Fibroblast of skin of left quadriceps (primary cell): ENCODE measurements around the gene SLC41A1.
"Not testable (repeated sequence)": the region's sequence is repeated elsewhere in the genome, so short reads cannot be mapped to it uniquely, and the experiment has no call there.

Experiments
- DNase-seq, 2 experiments: peaks; one replicate each; pipeline ENCODE4 v3.0.0-alpha.2; 2013; ENCODE audit warnings: low read depth in 2 of 2

Gene SLC41A1

GRCh38 chr1:205812878-205813754 lies at the start of gene SLC41A1:
Gene SLC41A1, minus strand, starts transcription at chr1:205813198. Its CDS starts 2,757 bp downstream, at chr1:205810441.
- peak; percentile 82 to 84 for DNase-seq

DNA sequence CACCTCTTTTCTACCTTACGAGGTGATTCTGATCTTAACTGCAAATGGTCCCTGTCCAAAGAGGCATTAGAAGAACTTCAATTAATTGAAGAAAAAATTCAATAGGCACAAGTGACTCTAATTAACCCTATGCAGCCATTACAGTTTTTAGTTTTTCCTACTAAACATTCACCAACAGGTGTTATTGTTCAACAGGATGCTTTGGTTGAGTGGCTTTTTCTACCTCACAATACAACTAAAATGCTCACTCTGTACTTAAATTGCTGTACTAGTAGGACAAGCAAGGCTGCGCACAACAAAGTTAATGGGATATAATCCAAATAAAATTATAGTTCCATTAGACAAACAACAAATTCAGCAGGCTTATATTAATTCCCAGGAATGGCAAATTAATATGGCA lies 48.5 kb upstream of the SLC41A1 start:
- no peak for DNase-seq

DNA sequence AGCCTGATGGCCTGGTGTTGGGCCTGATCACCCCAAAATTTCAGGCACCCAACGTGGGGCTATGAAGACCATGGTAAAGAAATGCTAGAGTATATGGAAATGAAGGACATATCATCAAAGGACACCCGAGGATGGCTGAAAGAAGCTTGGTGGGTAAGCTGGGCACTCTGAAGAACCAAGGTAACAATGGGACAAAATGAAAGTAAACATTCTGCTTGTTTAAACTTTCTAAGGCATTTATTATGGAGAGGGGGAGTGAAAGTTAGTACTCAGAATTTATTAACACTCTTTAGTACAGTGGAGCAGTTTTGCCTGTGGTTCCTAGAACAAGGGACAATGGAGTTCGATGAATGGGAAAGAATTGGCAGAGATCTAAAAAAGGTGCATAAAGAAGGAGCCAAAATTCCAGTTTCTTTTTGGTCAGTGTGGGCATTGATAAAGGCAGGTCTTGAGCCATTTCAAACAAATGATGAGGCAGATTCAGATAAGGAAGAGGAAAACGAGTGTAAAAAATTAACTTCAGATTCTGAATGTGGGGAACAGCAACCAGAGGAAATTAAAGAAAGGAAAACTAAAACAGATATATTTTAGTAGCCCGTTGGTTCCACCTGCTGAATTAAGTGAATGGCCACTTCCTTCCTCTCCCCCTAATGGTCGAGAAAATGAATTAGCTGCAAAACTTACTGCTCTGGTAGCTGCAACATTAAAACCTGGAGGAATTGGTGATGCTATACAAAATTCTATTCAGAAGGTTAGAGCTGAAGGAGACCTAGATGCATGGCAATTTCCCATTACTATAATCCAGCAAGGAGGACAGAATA lies 45.4 kb upstream of the SLC41A1 start:
- no peak for DNase-seq

DNA sequence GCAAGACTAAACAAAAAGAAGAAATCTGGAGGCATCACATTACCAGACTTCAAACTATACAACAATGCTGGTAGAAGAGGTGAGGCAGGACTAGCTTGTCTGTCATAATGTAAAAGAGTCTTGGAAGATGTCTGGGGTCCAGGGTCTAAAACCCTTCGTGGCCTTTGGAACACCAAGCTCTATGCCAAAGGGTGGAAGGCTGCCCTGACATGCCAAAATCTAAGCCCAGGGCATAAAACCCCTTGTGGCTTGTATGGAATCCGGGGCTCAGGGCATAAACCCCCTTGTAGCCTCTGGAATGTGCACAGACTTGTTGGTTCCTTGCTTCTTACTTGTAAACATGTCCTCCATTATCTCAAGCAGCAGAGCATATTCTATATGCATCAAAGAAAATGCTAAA lies 44.5 kb upstream of the SLC41A1 start:
- not testable (repeated sequence) for DNase-seq

DNA sequence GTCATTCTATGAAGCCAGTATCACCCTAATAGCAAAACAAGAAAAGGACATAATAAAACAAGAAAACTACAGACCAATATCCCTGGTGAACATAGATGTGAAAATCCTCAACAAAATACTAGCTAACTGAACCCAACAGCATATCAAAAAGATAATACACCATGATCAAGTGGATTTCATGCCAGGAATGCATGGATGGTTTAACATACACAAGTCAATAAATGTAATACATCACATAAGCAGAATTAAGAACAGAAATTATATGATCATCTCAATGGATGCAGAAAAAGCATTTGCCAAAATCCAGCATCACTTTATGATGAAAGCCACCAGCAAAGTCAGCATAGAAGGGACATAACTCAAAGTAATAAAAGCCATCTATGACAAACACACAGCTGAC lies 43.4 kb upstream of the SLC41A1 start:
- DNase-seq, result no peak

- no peak for DNase-seq
These were observed 40.0 kb upstream of the SLC41A1 start for GRCh38 chr1:205852969-205853368.

- no peak for DNase-seq
These were observed 39.0 kb upstream of the SLC41A1 start for GRCh38 chr1:205851993-205852392.

- no peak for DNase-seq
These were observed 36.8 kb upstream of the SLC41A1 start, which contains the start of gene PM20D1 for GRCh38 chr1:205849619-205850355. Gene PM20D1, minus strand, starts transcription at chr1:205850132. Its CDS starts 60 bp downstream, at chr1:205850072.

DNA sequence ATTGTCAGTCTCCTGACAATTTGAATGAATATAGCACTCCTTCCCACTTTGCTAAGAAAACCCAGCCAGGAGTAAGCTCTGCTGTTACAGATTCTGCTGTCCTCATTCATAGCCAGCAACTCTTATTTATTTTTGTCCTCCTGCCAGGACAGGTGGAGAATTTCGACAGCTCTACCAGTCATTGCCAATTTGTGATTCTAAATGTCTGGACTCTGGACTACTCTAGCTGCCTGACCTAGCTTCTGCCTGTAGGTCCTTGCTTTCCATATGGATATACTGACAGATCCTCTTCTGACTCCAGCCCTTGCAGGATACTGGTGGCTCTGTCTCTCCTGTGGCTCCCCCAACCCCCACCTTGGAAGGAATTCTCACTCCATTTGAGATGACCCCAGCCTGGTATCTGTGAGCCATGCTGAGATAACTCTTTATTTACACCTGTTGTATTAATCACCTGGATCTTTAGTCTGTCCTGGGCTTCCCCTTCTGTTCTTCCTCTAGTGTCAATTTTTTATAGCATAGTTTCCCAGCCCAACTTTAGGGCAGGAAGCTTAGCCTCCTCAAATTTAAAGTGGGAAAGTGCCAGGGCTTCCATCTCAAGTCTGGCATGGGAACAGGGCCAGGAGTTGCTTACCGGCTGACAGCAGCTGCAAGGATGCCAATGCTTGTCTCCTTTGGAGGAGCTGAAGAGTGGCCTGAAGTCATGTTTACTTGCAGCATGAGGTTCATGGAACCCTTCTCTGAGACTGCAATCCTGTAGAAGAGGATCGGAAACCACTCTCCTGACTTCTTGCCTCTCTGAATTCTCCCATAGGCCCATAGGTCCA lies 30.2 kb upstream of the SLC41A1 start:
- DNase-seq, result no peak

DNA sequence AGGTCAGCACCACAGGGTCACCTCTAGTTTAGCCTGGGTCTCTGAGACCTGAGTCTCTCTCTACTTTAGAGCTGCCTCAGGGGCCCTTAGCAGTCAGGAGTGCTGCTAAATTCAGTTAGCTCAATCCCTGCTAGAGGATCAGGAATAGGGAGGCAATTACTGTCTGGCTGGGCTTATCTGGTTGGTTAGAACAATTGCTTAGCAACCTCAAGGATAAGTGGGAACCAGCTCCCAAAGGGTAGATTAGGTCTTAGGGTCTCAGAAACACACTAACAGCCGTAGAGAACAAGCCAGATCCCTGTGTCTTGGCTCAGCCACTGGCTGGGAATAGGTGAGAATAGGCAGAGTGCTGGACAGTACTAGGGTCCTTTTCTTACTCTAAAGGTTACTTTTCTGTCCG lies 29.2 kb upstream of the SLC41A1 start:
- DNase-seq, result no peak

DNA sequence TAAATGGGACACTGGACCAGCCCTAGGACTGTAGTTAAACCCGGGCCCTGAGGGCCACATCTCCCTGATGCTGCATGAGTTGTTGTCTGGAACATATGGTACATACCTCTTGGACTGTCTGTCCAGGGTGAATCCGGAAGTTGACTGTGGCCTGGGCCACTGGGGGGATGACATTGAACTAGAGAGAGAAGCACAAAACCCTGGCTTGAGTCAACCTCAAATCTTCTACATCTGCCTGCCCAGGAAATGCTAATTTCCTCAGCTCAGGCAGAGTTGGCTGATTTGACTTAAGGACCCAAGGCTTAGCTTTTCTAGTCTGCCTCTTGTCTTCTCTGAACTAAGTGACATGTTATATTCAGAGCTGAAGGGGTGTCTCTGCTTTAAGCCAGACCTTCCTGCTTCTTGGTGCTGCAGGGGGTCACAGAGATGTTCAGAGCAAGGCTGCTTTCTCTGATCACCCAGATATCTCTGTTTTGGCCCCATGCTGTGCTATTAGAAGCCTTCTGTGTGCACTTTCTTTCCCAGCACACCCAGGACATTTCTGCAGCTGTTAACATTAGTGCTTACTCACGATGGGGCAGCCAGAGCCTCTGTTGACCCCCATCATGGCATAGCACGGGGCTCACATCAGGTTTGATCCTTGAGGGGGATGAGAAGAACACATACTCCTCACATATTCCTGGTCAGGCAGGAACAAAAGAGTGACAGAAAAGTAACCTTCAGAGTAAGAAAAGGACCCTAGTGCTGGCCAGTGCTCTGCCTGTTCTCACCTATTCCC lies 27.3 kb upstream of the SLC41A1 start:
- no peak for DNase-seq

GRCh38 chr1:205837382-205837970 lies 24.5 kb upstream of the SLC41A1 start:
- no peak for DNase-seq

GRCh38 chr1:205834751-205835150 lies 21.8 kb upstream of the SLC41A1 start:
- DNase-seq, result no peak

DNA sequence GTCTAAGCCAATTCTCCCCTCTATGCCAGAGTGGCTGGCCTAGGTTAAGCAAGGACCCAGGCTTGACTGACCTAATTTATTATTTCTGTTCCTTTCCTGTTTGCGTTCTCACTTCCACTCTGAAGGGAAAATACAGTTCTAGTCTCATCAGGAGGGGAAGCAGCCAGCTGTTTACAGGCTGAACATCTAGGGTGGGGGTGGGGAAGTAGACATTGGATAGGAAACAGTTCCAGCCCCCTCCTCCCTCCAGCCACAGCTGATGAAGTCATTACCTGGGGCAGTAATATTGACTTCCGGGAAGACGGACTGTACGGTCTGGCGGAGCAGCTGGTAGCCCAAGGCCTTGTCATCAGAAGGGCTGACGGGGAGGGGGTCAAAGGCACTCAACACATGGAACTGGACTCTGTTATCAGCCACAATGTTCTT lies 19.3 kb upstream of the SLC41A1 start:
- DNase-seq, result no peak

DNA sequence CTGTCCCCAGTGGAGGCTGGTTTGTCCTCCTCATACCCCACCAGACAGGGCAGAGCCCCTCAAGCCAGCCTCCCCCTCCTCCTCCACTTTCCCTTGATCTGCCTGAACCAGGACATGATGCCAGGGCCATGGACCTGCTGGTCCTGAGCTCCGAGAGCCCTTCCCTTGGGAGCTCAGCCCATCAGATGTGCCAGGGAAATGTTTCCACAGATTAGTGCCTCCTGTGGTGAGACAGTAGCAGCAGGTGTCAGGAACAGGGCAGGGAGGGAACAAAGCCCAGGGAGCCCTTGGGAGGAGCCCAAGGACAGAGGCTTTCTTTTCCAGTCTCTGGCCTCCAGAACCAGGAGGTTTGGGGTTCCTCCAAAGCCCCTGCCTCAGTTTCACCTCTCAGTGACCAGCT lies 14.6 kb upstream of the SLC41A1 start:
- DNase-seq, result no peak

- no peak for DNase-seq
These were observed 14.0 kb upstream of the SLC41A1 start for GRCh38 chr1:205826995-205827394.

- DNase-seq, result no peak
These were observed 13.2 kb upstream of the SLC41A1 start for GRCh38 chr1:205826016-205826806.

- no peak for DNase-seq
These were observed 11.2 kb upstream of the SLC41A1 start for GRCh38 chr1:205824180-205824579.

DNA sequence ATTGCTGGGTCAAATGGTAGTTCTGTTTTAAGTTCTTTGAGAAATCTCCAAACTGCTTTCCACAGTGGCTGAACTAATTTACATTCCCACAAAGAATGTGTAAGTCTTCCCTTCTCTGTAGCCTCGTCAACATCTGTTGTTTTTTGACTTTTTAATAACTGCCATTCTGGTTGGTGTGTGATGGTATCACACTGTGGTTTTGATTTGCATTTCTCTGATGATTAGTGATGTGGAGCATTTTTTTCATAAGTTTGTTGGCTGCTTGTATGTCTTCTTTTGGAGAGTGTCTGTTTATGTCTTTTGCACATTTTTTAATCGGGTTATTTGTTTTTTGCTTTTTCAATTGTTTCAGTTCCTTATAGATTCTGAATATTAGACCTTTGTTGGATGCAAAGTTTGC lies 10.3 kb upstream of the SLC41A1 start:
- DNase-seq, result not testable (repeated sequence)
